ENCODE results near the gene EIF2B5.
"Not testable (repeated sequence)": the region's sequence is repeated elsewhere in the genome, so short reads cannot be mapped to it uniquely, and the experiment has no call there.

EIF2B5 gene

GRCh38 chr3:184135149-184135910 lies at the start of gene EIF2B5:
EIF2B5 (plus strand) TSS chr3:184135358; CDS start chr3:184135386, 28 bp downstream.
- peaks cover 17% of the 10 kb centered on the region for H3K36me3 ChIP-seq (ENCODE audit: insufficient read depth, low read depth, low read length)
- H3K9ac ChIP-seq (ENCODE audit: low read depth, low read length), result peak within 1 kb of the TSS; percentile 83
- peak within 1 kb of the TSS; percentile 88 for H3K4me3 ChIP-seq (ENCODE audit: low read length)
- H3K27ac ChIP-seq (ENCODE audit: low read length), result peak within 1 kb of the TSS; percentile 3
- no peaks in the 10 kb centered on the region for H3K9me3 ChIP-seq (ENCODE audit: insufficient read depth, low read depth, low read length)
- no peaks in the 10 kb centered on the region; the same call in 1 of the 2 replicates for H3K27me3 ChIP-seq (ENCODE audit: insufficient read depth, low read length)
- peaks cover 12% of the 10 kb centered on the region; the same call in 1 of the 2 replicates for H3K4me1 ChIP-seq (ENCODE audit: insufficient read depth, low read length)

GRCh38 chr3:184085389-184085852 lies 49.7 kb upstream of the EIF2B5 start:
- Histone ChIP-seq H3K9ac (ENCODE audit: low read depth, low read length) (no peak overlapping the region), H3K27me3 (ENCODE audit: insufficient read depth, low read length) (no peaks in the 10 kb centered on the region), H3K4me1 (ENCODE audit: insufficient read depth, low read length) (no peaks in the 10 kb centered on the region), H3K36me3 (ENCODE audit: insufficient read depth, low read depth, low read length) (no peaks in the 10 kb centered on the region), H3K9me3 (ENCODE audit: insufficient read depth, low read depth, low read length) (no peaks in the 10 kb centered on the region), H3K4me3 (ENCODE audit: low read length) (no peak overlapping the region), H3K27ac (ENCODE audit: low read length) (no peak overlapping the region)

- Histone ChIP-seq H3K9me3 (ENCODE audit: insufficient read depth, low read depth, low read length) (peaks cover 9% of the 10 kb centered on the region; the same call in 1 of the 2 replicates), H3K4me3 (ENCODE audit: low read length) (no peak overlapping the region), H3K9ac (ENCODE audit: low read depth, low read length) (no peak overlapping the region), H3K36me3 (ENCODE audit: insufficient read depth, low read depth, low read length) (no peaks in the 10 kb centered on the region), H3K27ac (ENCODE audit: low read length) (no peak overlapping the region), H3K4me1 (ENCODE audit: insufficient read depth, low read length) (no peaks in the 10 kb centered on the region), H3K27me3 (ENCODE audit: insufficient read depth, low read length) (no peaks in the 10 kb centered on the region)
Observed at GRCh38 chr3:184092199-184092598, 43.0 kb upstream of the EIF2B5 start.

GRCh38 chr3:184096811-184097383 lies 38.3 kb upstream of the EIF2B5 start, which contains the start of gene HTR3E:
HTR3E (plus strand) TSS chr3:184097064; CDS start chr3:184097530, 466 bp downstream.
- peaks cover 4% of the 10 kb centered on the region; the same call in 1 of the 2 replicates for H3K9me3 ChIP-seq (ENCODE audit: insufficient read depth, low read depth, low read length)
- no peak within 1 kb of the TSS for H3K27ac ChIP-seq (ENCODE audit: low read length)
- H3K4me3 ChIP-seq (ENCODE audit: low read length), result no peak within 1 kb of the TSS
- H3K4me1 ChIP-seq (ENCODE audit: insufficient read depth, low read length), result no peaks in the 10 kb centered on the region
- no peak within 1 kb of the TSS for H3K9ac ChIP-seq (ENCODE audit: low read depth, low read length)
- no peaks in the 10 kb centered on the region for H3K36me3 ChIP-seq (ENCODE audit: insufficient read depth, low read depth, low read length)
- H3K27me3 ChIP-seq (ENCODE audit: insufficient read depth, low read length), result no peaks in the 10 kb centered on the region

- H3K36me3 ChIP-seq (ENCODE audit: insufficient read depth, low read depth, low read length), result no peaks in the 10 kb centered on the region
- no peak overlapping the region for H3K4me3 ChIP-seq (ENCODE audit: low read length)
- H3K9me3 ChIP-seq (ENCODE audit: insufficient read depth, low read depth, low read length), result no peaks in the 10 kb centered on the region; the same call in 1 of the 2 replicates
- H3K4me1 ChIP-seq (ENCODE audit: insufficient read depth, low read length), result no peaks in the 10 kb centered on the region
- H3K27ac ChIP-seq (ENCODE audit: low read length), result no peak overlapping the region
- no peaks in the 10 kb centered on the region for H3K27me3 ChIP-seq (ENCODE audit: insufficient read depth, low read length)
- H3K9ac ChIP-seq (ENCODE audit: low read depth, low read length), result no peak overlapping the region
Observed at GRCh38 chr3:184097556-184097955, 37.6 kb upstream of the EIF2B5 start.

GRCh38 chr3:184099806-184100686 lies 35.1 kb upstream of the EIF2B5 start:
- Histone ChIP-seq H3K36me3 (ENCODE audit: insufficient read depth, low read depth, low read length) (no peaks in the 10 kb centered on the region), H3K9ac (ENCODE audit: low read depth, low read length) (no peak overlapping the region), H3K27me3 (ENCODE audit: insufficient read depth, low read length) (no peaks in the 10 kb centered on the region), H3K4me1 (ENCODE audit: insufficient read depth, low read length) (no peaks in the 10 kb centered on the region), H3K9me3 (ENCODE audit: insufficient read depth, low read depth, low read length) (no peaks in the 10 kb centered on the region), H3K27ac (ENCODE audit: low read length) (no peak overlapping the region), H3K4me3 (ENCODE audit: low read length) (no peak overlapping the region)

- Histone ChIP-seq H3K27me3 (ENCODE audit: insufficient read depth, low read length) (no peaks in the 10 kb centered on the region), H3K4me1 (ENCODE audit: insufficient read depth, low read length) (no peaks in the 10 kb centered on the region), H3K4me3 (ENCODE audit: low read length) (no peak overlapping the region), H3K27ac (ENCODE audit: low read length) (no peak overlapping the region), H3K9ac (ENCODE audit: low read depth, low read length) (no peak overlapping the region), H3K9me3 (ENCODE audit: insufficient read depth, low read depth, low read length) (no peaks in the 10 kb centered on the region), H3K36me3 (ENCODE audit: insufficient read depth, low read depth, low read length) (no peaks in the 10 kb centered on the region)
Observed at GRCh38 chr3:184110316-184110725, 24.8 kb upstream of the EIF2B5 start.

- no peaks in the 10 kb centered on the region for H3K4me1 ChIP-seq (ENCODE audit: insufficient read depth, low read length)
- no peak overlapping the region for H3K4me3 ChIP-seq (ENCODE audit: low read length)
- H3K27ac ChIP-seq (ENCODE audit: low read length), result no peak overlapping the region
- H3K27me3 ChIP-seq (ENCODE audit: insufficient read depth, low read length), result no peaks in the 10 kb centered on the region
- no peaks in the 10 kb centered on the region for H3K36me3 ChIP-seq (ENCODE audit: insufficient read depth, low read depth, low read length)
- no peak overlapping the region for H3K9ac ChIP-seq (ENCODE audit: low read depth, low read length)
- no peaks in the 10 kb centered on the region for H3K9me3 ChIP-seq (ENCODE audit: insufficient read depth, low read depth, low read length)
Observed at GRCh38 chr3:184116017-184116416, 19.1 kb upstream of the EIF2B5 start.

GRCh38 chr3:184117636-184118035 lies 17.5 kb upstream of the EIF2B5 start:
- no peaks in the 10 kb centered on the region for H3K27me3 ChIP-seq (ENCODE audit: insufficient read depth, low read length)
- no peaks in the 10 kb centered on the region for H3K9me3 ChIP-seq (ENCODE audit: insufficient read depth, low read depth, low read length)
- no peaks in the 10 kb centered on the region for H3K36me3 ChIP-seq (ENCODE audit: insufficient read depth, low read depth, low read length)
- no peak overlapping the region for H3K9ac ChIP-seq (ENCODE audit: low read depth, low read length)
- H3K4me1 ChIP-seq (ENCODE audit: insufficient read depth, low read length), result no peaks in the 10 kb centered on the region
- no peak overlapping the region for H3K4me3 ChIP-seq (ENCODE audit: low read length)
- H3K27ac ChIP-seq (ENCODE audit: low read length), result no peak overlapping the region

- not testable (repeated sequence) for H3K4me3 ChIP-seq (ENCODE audit: low read length); H3K9me3 ChIP-seq (ENCODE audit: insufficient read depth, low read depth, low read length); H3K9ac ChIP-seq (ENCODE audit: low read depth, low read length); H3K27ac ChIP-seq (ENCODE audit: low read length); H3K27me3 ChIP-seq (ENCODE audit: insufficient read depth, low read length); H3K4me1 ChIP-seq (ENCODE audit: insufficient read depth, low read length); H3K36me3 ChIP-seq (ENCODE audit: insufficient read depth, low read depth, low read length)
Observed at GRCh38 chr3:184121031-184121430, 14.1 kb upstream of the EIF2B5 start.

- no peaks in the 10 kb centered on the region for H3K27me3 ChIP-seq (ENCODE audit: insufficient read depth, low read length)
- H3K27ac ChIP-seq (ENCODE audit: low read length), result no peak overlapping the region
- H3K9me3 ChIP-seq (ENCODE audit: insufficient read depth, low read depth, low read length), result no peaks in the 10 kb centered on the region
- no peaks in the 10 kb centered on the region for H3K36me3 ChIP-seq (ENCODE audit: insufficient read depth, low read depth, low read length)
- no peaks in the 10 kb centered on the region for H3K4me1 ChIP-seq (ENCODE audit: insufficient read depth, low read length)
- H3K9ac ChIP-seq (ENCODE audit: low read depth, low read length), result no peak overlapping the region
- no peak overlapping the region for H3K4me3 ChIP-seq (ENCODE audit: low read length)
Observed at GRCh38 chr3:184126006-184126405, 9.2 kb upstream of the EIF2B5 start.
